ENCODE results near the gene SULT1A2.

DNA sequence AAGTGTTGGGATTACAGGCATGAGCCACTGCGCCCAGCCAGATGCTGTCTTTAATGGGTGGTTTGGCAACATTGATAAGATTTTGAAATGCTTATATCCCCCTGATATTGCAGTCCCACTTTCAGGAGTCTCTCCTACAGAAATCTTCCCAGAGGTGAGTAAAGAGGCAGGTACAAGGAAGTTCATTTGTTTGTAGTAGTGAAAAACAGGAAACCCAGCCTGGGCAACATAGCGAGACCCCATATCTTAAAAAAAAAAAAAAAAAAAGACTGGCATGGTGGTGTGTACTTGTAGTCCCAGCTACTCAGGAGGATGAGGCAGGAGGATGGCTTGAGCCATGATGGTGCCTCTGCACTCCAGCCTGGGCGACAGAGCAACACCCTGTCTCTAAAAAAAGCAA is 51.9 kb downstream of the SULT1A2 start:
- TF ChIP-seq, protein P1, sequence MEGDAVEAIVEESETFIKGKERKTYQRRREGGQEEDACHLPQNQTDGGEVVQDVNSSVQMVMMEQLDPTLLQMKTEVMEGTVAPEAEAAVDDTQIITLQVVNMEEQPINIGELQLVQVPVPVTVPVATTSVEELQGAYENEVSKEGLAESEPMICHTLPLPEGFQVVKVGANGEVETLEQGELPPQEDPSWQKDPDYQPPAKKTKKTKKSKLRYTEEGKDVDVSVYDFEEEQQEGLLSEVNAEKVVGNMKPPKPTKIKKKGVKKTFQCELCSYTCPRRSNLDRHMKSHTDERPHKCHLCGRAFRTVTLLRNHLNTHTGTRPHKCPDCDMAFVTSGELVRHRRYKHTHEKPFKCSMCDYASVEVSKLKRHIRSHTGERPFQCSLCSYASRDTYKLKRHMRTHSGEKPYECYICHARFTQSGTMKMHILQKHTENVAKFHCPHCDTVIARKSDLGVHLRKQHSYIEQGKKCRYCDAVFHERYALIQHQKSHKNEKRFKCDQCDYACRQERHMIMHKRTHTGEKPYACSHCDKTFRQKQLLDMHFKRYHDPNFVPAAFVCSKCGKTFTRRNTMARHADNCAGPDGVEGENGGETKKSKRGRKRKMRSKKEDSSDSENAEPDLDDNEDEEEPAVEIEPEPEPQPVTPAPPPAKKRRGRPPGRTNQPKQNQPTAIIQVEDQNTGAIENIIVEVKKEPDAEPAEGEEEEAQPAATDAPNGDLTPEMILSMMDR (IDR thresholded peaks at IDR 0.05): no peak
- TF ChIP-seq POLR2A (IDR thresholded peaks at IDR 0.05): no peak
